GM18858 (cell line): ENCODE data around the gene ACO2.

Source experiments
- ATAC-seq: cut with Tn5 transposase; IDR thresholded peaks from one replicate; pipeline ENCODE4 v1.9.1; 2021; ENCODE audit not compliant: unreplicated experiment

ACO2 gene

DNA sequence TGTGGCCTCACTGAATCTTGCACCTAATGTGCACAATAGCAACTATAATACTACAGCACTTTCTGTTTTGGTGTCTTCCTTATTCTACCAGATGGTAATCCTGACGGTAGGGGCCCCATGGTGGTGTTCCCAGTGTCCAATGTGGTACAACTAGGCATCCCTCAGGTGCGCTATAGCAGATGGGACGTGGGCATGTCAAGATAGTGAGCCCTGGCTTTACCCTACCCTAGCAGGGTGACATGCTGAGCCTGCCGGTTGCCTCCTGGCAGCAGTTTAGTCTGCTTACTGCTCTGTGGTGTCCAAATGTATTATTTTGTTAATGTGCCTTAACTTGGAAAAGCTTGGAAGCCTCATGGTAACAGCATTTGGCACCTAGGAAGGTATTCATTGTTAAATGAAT is 19.2 kb downstream of the ACO2 start:
- no peak for ATAC-seq

- ATAC-seq: no peak
Measured at GRCh38 chr22:41488596-41489385, 19.9 kb downstream of the ACO2 start.

GRCh38 chr22:41491374-41492100 is 22.6 kb downstream of the ACO2 start:
- ATAC-seq: no peak

DNA sequence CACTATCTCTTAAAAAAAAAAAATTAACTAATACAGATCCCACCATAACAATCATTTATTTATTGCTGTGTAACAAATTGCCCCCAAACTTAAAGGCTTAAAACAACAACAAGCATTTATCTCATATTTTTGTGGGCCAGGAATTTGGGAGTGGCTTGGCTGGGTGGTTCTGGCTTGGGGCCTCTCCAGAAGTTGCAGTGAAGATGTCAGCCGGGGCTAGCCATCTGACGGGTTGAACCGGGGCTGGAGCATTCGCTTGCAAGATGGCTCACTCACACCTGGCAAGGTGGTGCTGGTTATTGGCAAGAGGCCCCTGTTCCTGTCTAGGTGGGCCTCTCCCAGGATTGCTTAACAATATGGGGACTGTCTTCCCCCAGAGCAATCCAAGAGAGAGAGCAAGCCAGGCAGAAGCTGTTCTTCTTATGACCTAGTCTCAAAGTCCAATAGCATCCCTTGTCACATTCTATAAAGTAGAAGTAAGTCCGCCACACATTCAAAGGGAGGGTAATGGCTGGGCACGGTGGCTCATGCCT is 29.5 kb downstream of the ACO2 start:
- no peak for ATAC-seq

DNA sequence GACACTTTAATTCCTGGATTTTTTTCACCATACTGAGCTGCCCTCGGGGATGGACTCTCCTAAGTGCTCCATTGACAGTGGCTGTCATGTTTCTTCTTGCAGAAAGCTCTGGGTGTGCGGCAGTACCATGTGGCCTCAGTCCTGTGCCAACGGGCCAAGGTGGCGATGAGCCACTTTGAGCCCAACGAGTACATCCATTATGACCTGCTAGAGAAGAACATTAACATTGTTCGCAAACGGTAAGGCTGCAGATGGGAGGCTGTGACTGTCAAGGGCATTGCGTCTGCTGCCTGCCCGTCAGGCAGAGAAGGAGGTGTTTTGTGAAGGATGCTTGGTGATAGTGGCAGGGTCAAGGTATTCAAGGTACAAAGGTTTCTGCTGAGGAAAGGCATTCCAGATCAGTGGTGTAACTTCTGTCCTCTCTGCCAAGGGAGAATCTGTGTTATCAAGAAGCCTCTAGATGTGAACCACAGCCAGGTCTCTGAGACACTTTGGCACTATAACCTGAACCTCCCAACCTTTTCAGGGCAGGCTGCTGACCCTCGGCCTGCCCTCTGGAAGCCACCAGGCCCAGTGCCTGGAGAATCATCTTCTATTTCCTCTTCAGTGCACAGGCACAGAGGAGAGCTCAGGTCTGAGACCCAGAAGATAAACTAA is 30.8 kb downstream of the ACO2 start:
- ATAC-seq: no peak

DNA sequence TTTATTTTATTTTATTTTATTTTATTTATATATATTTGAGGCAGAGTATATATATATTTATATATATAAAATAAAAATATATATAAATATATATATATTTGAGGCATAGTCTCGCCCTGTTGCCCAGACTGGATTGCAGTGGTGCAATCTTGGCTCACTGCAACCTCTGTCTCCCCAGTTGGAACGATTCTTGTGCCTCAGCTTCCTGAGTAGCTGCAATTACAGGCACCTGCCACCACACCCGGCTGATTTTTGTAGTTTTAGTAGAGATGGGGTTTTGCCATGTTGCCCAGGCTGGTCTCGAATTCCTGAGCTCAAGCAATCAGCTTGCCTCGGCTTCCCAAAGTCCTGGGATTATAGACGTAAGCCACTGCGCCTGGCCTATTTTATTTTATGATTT is 31.4 kb downstream of the ACO2 start:
- ATAC-seq: no peak

DNA sequence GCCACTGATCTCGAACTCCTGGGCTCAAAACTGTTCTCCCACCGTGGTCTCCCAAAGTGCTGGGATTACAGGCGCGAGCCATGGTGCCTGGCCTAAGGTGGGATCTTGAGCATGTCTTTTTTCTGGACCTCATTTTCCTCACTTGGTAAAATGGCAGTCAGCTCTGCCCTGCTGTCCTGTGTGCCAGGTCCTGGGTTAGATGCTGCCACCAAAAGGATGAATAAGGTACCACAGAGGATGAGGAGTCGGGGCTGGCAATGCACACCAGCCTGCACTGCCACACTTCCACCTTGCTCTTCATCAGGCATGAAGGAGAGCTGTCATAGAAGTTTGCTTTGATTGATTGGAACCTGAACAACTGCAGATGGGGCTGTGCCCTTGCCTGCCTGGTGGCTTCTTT is 32.3 kb downstream of the ACO2 start:
- ATAC-seq: no peak

- ATAC-seq: no peak
Measured at GRCh38 chr22:41504397-41504796, 35.5 kb downstream of the ACO2 start.

GRCh38 chr22:41504816-41505215 is 35.9 kb downstream of the ACO2 start:
- ATAC-seq: no peak

DNA sequence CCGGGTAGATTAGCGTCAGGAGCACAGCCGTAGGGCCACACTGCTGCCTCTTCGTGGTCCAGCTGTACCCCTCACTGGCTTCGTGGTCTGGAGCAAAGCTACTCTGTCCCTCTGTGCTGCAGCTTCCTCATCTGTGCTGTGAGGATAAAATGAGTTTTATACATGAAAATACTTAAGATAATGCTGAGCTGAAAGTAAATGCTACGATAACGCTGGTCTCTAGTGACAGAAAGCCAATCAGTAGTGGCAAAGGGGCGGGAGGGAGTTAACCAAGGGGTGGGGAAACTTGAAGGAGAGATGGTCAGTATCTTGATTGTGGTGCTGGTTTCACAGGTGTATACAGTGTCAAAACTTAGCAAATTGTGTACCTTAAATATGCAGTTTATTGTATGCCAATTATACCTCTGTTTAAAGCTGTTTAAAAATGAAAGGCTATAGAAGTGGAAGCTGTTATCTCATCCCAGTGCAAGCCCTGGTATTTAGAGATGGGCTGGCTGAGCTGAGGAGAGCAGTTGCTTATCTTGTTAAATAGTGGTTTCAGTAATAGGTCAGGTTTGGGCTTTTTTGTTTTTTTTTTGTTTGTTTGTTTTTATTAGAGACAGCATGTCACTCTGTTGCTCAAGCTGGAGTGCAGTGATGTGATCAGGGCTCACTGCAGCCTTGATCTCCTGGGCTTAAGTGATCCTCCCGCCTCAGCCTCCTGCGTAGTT is 36.7 kb downstream of the ACO2 start:
- no peak for ATAC-seq

DNA sequence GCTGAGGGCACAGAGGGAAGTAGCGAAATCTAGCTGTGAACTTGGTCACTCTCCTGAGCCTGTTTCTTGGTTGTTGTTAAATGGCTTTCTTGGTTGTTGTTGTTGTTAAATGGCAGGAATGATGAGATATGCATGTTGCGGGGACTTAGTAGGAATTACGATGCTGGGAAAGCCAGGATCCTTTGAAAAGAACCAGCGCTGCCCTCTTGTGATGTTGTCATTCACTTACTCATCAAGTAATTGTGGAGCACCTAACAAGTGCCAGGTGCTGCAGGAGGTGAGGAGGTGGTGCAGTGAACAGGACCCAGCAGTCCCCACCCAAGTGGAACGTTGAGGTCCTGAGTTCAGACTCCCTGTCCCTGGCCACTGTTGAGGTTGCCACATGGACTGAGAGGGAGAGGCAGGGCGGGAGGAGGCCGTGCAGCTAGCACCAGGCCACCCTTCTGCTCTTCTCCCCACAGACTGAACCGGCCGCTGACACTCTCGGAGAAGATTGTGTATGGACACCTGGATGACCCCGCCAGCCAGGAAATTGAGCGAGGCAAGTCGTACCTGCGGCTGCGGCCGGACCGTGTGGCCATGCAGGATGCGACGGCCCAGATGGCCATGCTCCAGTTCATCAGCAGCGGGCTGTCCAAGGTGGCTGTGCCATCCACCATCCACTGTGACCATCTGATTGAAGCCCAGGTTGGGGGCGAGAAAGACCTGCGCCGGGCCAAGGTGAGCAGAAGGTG is 38.6 kb downstream of the ACO2 start:
- no peak for ATAC-seq

DNA sequence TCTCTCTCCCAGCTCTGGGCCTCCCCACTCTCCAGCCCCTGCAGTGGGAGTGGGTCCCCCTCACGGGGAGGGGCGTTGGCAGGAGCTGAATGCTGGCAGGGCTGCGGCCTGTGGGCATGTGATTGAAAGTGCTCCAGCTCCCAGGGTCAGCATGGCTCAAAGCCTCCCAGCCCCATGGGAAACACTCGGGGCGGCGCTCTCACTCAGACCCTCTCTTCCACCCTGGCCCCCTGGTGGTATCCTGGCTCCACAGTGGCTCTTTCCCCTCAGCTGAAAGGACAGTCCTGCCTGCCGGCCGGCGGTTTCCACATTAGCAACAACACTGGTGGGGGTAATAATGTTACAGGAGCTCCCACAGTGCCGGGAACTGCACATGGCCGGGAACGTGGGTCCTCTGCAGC is 39.9 kb downstream of the ACO2 start:
- no peak for ATAC-seq

- ATAC-seq: no peak
Measured at GRCh38 chr22:41511521-41511968, 42.6 kb downstream of the ACO2 start.

DNA sequence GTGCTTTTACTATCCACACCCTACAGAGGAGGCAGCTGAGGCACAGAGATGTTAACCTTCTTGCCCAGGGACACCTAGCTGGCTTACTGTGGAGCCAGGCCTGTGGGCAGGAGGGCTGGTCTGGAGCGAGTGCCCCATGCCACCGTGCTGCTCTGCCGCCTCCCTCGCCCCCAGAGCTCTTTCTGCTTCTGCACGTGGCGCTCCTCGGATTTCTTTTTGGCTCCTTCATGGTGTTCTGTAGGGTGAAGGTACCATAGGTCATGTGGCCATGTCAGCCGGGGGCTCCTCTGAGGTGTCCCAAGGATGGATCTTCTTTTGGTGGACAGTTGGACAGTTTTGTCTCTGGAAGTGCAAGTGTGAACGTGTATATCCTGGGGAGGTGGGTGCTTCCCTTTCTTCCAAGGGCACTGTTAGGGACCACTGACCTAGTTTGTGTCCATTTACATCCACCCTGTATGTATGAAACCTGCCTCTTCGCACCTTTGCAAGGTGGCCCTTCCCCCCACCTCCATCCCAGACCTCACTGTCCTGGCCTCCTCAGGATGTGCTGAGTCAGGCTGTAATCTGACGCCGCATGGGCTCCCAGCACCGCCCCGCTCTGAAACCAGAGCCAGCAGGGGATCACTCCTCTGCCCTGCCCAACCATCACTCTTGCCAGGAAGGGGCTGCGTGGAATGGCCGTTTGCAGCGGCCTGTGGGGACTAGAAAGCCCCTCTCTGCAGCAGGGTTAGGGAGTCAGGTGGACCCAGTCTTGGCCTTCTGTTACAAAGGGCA is 43.7 kb downstream of the ACO2 start:
- ATAC-seq: no peak

- ATAC-seq: no peak
Measured at GRCh38 chr22:41513391-41513790, 44.5 kb downstream of the ACO2 start.

- no peak for ATAC-seq
Measured at GRCh38 chr22:41516462-41516861, 47.5 kb downstream of the ACO2 start.

GRCh38 chr22:41517172-41518047 is 48.5 kb downstream of the ACO2 start:
- ATAC-seq: no peak

GRCh38 chr22:41518048-41518347 is 49.1 kb downstream of the ACO2 start:
- ATAC-seq: no peak

- ATAC-seq: no peak
Measured at GRCh38 chr22:41521126-41521525, 52.2 kb downstream of the ACO2 start.
